Measurements from ENCODE around the gene MSANTD3.

DNA sequence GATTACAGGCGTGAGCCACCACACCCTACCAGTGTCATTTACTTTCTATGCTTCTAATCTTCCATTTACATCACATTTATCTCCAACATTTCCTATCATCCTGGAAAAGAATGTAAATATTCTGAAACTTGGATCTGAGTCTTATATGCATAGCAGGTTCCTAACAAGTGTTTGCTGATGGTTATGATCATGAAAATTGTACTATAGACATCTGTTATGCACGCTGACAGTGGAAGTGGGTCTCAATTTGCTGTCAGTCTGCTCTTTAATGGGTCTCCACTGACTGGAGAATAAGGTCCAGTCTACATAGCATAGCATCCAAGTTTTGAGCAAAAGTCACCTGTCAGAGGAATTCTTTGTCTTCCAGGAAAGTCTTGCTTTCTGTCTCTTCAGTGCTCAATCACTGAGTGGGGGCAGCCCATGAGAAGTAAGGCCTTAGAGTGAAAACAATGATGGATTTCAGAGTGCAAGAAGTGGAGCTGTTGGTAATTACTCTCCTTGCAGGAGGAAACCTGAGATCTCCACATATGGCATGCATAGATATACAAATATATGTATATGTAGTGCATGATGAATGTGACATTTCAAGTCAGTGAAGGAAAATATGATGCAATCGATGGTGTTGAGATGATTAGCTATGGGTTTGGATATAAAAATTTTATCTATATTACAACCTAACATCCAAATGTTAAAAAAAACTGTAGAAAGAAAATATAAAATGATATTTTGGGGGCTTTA lies 29.2 kb upstream of the MSANTD3 start:
- TF ChIP-seq, protein P1, sequence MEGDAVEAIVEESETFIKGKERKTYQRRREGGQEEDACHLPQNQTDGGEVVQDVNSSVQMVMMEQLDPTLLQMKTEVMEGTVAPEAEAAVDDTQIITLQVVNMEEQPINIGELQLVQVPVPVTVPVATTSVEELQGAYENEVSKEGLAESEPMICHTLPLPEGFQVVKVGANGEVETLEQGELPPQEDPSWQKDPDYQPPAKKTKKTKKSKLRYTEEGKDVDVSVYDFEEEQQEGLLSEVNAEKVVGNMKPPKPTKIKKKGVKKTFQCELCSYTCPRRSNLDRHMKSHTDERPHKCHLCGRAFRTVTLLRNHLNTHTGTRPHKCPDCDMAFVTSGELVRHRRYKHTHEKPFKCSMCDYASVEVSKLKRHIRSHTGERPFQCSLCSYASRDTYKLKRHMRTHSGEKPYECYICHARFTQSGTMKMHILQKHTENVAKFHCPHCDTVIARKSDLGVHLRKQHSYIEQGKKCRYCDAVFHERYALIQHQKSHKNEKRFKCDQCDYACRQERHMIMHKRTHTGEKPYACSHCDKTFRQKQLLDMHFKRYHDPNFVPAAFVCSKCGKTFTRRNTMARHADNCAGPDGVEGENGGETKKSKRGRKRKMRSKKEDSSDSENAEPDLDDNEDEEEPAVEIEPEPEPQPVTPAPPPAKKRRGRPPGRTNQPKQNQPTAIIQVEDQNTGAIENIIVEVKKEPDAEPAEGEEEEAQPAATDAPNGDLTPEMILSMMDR (conservative IDR thresholded peaks at IDR 0.05; ENCODE audit: low read depth in 2 of 2) = no peak
- TF ChIP-seq POLR2AphosphoS5 (IDR thresholded peaks at IDR 0.05; ENCODE audit: low read depth) = no peak
- TF ChIP-seq, protein P2, sequence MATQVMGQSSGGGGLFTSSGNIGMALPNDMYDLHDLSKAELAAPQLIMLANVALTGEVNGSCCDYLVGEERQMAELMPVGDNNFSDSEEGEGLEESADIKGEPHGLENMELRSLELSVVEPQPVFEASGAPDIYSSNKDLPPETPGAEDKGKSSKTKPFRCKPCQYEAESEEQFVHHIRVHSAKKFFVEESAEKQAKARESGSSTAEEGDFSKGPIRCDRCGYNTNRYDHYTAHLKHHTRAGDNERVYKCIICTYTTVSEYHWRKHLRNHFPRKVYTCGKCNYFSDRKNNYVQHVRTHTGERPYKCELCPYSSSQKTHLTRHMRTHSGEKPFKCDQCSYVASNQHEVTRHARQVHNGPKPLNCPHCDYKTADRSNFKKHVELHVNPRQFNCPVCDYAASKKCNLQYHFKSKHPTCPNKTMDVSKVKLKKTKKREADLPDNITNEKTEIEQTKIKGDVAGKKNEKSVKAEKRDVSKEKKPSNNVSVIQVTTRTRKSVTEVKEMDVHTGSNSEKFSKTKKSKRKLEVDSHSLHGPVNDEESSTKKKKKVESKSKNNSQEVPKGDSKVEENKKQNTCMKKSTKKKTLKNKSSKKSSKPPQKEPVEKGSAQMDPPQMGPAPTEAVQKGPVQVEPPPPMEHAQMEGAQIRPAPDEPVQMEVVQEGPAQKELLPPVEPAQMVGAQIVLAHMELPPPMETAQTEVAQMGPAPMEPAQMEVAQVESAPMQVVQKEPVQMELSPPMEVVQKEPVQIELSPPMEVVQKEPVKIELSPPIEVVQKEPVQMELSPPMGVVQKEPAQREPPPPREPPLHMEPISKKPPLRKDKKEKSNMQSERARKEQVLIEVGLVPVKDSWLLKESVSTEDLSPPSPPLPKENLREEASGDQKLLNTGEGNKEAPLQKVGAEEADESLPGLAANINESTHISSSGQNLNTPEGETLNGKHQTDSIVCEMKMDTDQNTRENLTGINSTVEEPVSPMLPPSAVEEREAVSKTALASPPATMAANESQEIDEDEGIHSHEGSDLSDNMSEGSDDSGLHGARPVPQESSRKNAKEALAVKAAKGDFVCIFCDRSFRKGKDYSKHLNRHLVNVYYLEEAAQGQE (IDR thresholded peaks at IDR 0.05; ENCODE audit: unreplicated experiment) = no peak
- TF ChIP-seq EZH2 (IDR thresholded peaks at IDR 0.05; ENCODE audit: low read depth, unreplicated experiment) = no peak
- TF ChIP-seq EZH2phosphoT487 (IDR thresholded peaks at IDR 0.05; ENCODE audit: unreplicated experiment) = no peak
- TF ChIP-seq, protein P3, sequence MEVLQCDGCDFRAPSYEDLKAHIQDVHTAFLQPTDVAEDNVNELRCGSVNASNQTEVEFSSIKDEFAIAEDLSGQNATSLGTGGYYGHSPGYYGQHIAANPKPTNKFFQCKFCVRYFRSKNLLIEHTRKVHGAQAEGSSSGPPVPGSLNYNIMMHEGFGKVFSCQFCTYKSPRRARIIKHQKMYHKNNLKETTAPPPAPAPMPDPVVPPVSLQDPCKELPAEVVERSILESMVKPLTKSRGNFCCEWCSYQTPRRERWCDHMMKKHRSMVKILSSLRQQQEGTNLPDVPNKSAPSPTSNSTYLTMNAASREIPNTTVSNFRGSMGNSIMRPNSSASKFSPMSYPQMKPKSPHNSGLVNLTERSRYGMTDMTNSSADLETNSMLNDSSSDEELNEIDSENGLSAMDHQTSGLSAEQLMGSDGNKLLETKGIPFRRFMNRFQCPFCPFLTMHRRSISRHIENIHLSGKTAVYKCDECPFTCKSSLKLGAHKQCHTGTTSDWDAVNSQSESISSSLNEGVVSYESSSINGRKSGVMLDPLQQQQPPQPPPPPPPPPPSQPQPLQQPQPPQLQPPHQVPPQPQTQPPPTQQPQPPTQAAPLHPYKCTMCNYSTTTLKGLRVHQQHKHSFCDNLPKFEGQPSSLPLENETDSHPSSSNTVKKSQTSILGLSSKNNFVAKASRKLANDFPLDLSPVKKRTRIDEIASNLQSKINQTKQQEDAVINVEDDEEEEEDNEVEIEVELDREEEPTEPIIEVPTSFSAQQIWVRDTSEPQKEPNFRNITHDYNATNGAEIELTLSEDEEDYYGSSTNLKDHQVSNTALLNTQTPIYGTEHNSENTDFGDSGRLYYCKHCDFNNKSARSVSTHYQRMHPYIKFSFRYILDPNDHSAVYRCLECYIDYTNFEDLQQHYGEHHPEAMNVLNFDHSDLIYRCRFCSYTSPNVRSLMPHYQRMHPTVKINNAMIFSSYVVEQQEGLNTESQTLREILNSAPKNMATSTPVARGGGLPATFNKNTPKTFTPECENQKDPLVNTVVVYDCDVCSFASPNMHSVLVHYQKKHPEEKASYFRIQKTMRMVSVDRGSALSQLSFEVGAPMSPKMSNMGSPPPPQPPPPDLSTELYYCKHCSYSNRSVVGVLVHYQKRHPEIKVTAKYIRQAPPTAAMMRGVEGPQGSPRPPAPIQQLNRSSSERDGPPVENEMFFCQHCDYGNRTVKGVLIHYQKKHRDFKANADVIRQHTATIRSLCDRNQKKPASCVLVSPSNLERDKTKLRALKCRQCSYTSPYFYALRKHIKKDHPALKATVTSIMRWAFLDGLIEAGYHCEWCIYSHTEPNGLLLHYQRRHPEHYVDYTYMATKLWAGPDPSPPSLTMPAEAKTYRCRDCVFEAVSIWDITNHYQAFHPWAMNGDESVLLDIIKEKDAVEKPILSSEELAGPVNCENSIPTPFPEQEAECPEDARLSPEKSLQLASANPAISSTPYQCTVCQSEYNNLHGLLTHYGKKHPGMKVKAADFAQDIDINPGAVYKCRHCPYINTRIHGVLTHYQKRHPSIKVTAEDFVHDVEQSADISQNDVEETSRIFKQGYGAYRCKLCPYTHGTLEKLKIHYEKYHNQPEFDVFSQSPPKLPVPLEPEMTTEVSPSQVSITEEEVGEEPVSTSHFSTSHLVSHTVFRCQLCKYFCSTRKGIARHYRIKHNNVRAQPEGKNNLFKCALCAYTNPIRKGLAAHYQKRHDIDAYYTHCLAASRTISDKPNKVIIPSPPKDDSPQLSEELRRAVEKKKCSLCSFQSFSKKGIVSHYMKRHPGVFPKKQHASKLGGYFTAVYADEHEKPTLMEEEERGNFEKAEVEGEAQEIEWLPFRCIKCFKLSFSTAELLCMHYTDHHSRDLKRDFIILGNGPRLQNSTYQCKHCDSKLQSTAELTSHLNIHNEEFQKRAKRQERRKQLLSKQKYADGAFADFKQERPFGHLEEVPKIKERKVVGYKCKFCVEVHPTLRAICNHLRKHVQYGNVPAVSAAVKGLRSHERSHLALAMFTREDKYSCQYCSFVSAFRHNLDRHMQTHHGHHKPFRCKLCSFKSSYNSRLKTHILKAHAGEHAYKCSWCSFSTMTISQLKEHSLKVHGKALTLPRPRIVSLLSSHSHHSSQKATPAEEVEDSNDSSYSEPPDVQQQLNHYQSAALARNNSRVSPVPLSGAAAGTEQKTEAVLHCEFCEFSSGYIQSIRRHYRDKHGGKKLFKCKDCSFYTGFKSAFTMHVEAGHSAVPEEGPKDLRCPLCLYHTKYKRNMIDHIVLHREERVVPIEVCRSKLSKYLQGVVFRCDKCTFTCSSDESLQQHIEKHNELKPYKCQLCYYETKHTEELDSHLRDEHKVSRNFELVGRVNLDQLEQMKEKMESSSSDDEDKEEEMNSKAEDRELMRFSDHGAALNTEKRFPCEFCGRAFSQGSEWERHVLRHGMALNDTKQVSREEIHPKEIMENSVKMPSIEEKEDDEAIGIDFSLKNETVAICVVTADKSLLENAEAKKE (CRISPR knock-in tag; IDR thresholded peaks at IDR 0.05) = no peak
- TF ChIP-seq ZNF331 (CRISPR knock-in tag; IDR thresholded peaks at IDR 0.05; ENCODE audit: low read depth) = no peak
- TF ChIP-seq CREB1 (CRISPR knock-in tag; IDR thresholded peaks at IDR 0.05; ENCODE audit: low read depth) = no peak
- TF ChIP-seq NANOG (IDR thresholded peaks at IDR 0.05; ENCODE audit: borderline replicate concordance) = no peak
- TF ChIP-seq JUNB (IDR thresholded peaks at IDR 0.05; ENCODE audit: unreplicated experiment) = no peak
- no peak for TF ChIP-seq ZNF114 (CRISPR knock-in tag; IDR thresholded peaks at IDR 0.05)
- no peak for TF ChIP-seq STAT1 (IDR thresholded peaks at IDR 0.05; ENCODE audit: unreplicated experiment)

All from GM23338 (cell line).